GM23338 (cell line): Measurements from ENCODE around the gene ACOT6. TPM values are rescaled to one million over a fixed set of nuclear protein-coding genes. Genes with fewer than 3 reads are reported as not detected.

ENCODE experiments used
- ATAC-seq: fragments of 200-7000 bp; cut with Tn5 transposase; 3 replicates; pipeline ENCODE4 v1.9.1; 2020
- DNase-seq: peaks from one replicate; pipeline ENCODE4 v3.0.0-alpha.2; 2015; ENCODE audit warnings: low spot score
- H2AFZ ChIP-seq: fragments of 200-600 bp; sonication (generic); 2 replicates; pipeline ENCODE4 v1.8.0; 2016; ENCODE audit warnings: antibody characterized with exemption, mild to moderate bottlenecking, moderate library complexity
- H3F3A ChIP-seq: fragments of 200-600 bp; sonication (generic); replicated peaks from 2 replicates; pipeline ENCODE4 v1.8.0; 2017; ENCODE audit warnings: antibody characterized with exemption, mixed run types, low read depth
- H3K27ac ChIP-seq: fragments of 200-600 bp; sonication (generic); 2 replicates; pipeline ENCODE4 v1.6.1; 2016; ENCODE audit warnings: low read depth
- H3K27me3 ChIP-seq: fragments of 200-600 bp; sonication (generic); 2 replicates; pipeline ENCODE4 v1.8.0; 2016; ENCODE audit warnings: mild to moderate bottlenecking, mixed run types, moderate library complexity; ENCODE audit not compliant: insufficient read depth
- H3K36me3 ChIP-seq: fragments of 200-600 bp; sonication (generic); 2 replicates; pipeline ENCODE4 v1.8.0; 2016; ENCODE audit warnings: mild to moderate bottlenecking; ENCODE audit not compliant: insufficient read depth
- H3K4me1 ChIP-seq: fragments of 200-600 bp; sonication (generic); 2 replicates; pipeline ENCODE4 v1.8.0; 2016; ENCODE audit warnings: mild to moderate bottlenecking, moderate library complexity; ENCODE audit not compliant: insufficient read depth
- H3K4me2 ChIP-seq: fragments of 200-600 bp; sonication (generic); 2 replicates; pipeline ENCODE4 v1.7.1; 2017; ENCODE audit warnings: mixed run types
- H3K4me3 ChIP-seq: fragments of 200-600 bp; sonication (generic); 2 replicates; pipeline ENCODE4 v1.6.1; 2016; ENCODE audit warnings: mixed run types
- H3K79me2 ChIP-seq: fragments of 200-600 bp; sonication (generic); replicated peaks from 2 replicates; pipeline ENCODE4 v1.8.0; 2017; ENCODE audit warnings: mild to moderate bottlenecking; ENCODE audit not compliant: insufficient read depth
- H3K9me2 ChIP-seq: fragments of 200-600 bp; sonication (generic); 2 replicates; pipeline ENCODE4 v1.8.0; 2017; ENCODE audit not compliant: insufficient read depth
- H4K20me1 ChIP-seq: fragments of 200-600 bp; sonication (generic); replicated peaks from 2 replicates; pipeline ENCODE4 v1.8.0; 2017; ENCODE audit warnings: mild to moderate bottlenecking; ENCODE audit not compliant: insufficient read depth
- H3K27ac Mint-ChIP-seq: 2 replicates; pipeline ENCODE4 v1.8.0; 2020; ENCODE audit warnings: inconsistent platforms, mild to moderate bottlenecking, moderate library complexity, mixed read lengths
- H3K27me3 Mint-ChIP-seq: 3 replicates; pipeline ENCODE4 v1.8.0; 2022; ENCODE audit warnings: low read depth, mild to moderate bottlenecking, moderate library complexity, mixed read lengths, inconsistent platforms; ENCODE audit not compliant: insufficient read depth, poor library complexity
- H3K36me3 Mint-ChIP-seq: 3 replicates; pipeline ENCODE4 v1.8.0; 2021; ENCODE audit warnings: low read depth, mild to moderate bottlenecking, inconsistent platforms, moderate library complexity, mixed read lengths
- H3K4me1 Mint-ChIP-seq: 3 replicates; pipeline ENCODE4 v1.8.0; 2020; ENCODE audit warnings: mild to moderate bottlenecking, inconsistent platforms, mixed read lengths
- H3K4me3 Mint-ChIP-seq: 3 replicates; pipeline ENCODE4 v1.8.0; 2021; ENCODE audit warnings: moderate library complexity, mild to moderate bottlenecking, inconsistent platforms, mixed read lengths
- H3K9me3 Mint-ChIP-seq: 3 replicates; pipeline ENCODE4 v1.8.0; 2020; ENCODE audit warnings: moderate library complexity, mild to moderate bottlenecking, inconsistent platforms, mixed read lengths
- CTCF ChIP-seq, 2 experiments: fragments of 200-600 bp in 1 of 2; sonication (generic) in 1 of 2; conservative IDR thresholded peaks; 2 replicates each; pipeline versions ENCODE4 v1.5.1 to v1.6.1; 2016 to 2017; ENCODE audit warnings: antibody characterized with exemption in 2 of 2, low read depth in 2 of 2, mild to moderate bottlenecking in 2 of 2, moderate library complexity in 1 of 2
- EZH2 ChIP-seq: fragments of 200-600 bp; sonication (generic); IDR thresholded peaks from one replicate; pipeline ENCODE4 v1.8.0; 2017; ENCODE audit warnings: antibody characterized with exemption, mild to moderate bottlenecking, low read depth; ENCODE audit not compliant: unreplicated experiment
- EZH2phosphoT487 ChIP-seq: fragments of 200-600 bp; sonication (generic); IDR thresholded peaks from one replicate; pipeline ENCODE4 v1.8.1; 2018; ENCODE audit warnings: antibody characterized with exemption; ENCODE audit not compliant: unreplicated experiment
- JUNB ChIP-seq: IDR thresholded peaks from one replicate; pipeline ENCODE4 v1.6.1; 2016; ENCODE audit warnings: antibody characterized with exemption; ENCODE audit not compliant: unreplicated experiment
- NANOG ChIP-seq: IDR thresholded peaks from 2 replicates; pipeline ENCODE4 v1.6.1; 2016; ENCODE audit warnings: antibody characterized with exemption, borderline replicate concordance
- polyA plus RNA-seq: library from polyadenylated mRNA; unstranded; fragments of >200 nt; fragmentation: Nextera tagmentation; extraction: Ambion mirVana; gene quantifications from 2 replicates; pipeline ENCODE4 v1.2.1, GENCODE V29; 2016
- total RNA-seq: library from RNA; depleted of rRNA; stranded (reverse); fragments of >200 nt; shearing (Covaris generic); gene quantifications from 2 replicates; pipeline ENCODE4 v1.2.3, GENCODE V29; 2014

Gene ACOT6
- total and polyA plus RNA-seq, 2 experiments from 2014 or later: 0.44 to 0.83 TPM

GRCh38 chr14:73630009-73630780, 17.9 kb downstream of the ACOT6 start:
- Mint-ChIP-seq H3K27ac (0 out of 2 replicates have a peak overlapping the region, but pooled peaks have one; percentile 1), H3K27me3 (peaks cover 6% of the 10 kb centered on the region), H3K36me3 (no peaks in the 10 kb centered on the region), H3K9me3 (no peaks in the 10 kb centered on the region), H3K4me3 (no peak overlapping the region), H3K4me1 (peaks cover 6% of the 10 kb centered on the region; the same call in 2 of the 3 replicates)
- H3K79me2 ChIP-seq: no peaks in the 10 kb centered on the region
- no peak overlapping the region for H3K4me3 ChIP-seq
- no peaks in the 10 kb centered on the region for H3K27me3 ChIP-seq
- no peaks in the 10 kb centered on the region for H3K9me2 ChIP-seq
- H3F3A ChIP-seq: peaks cover 11% of the 10 kb centered on the region
- H3K4me1 ChIP-seq: peaks cover 6% of the 10 kb centered on the region; the same call in 1 of the 2 replicates
- H4K20me1 ChIP-seq: no peaks in the 10 kb centered on the region
- no peak overlapping the region for H2AFZ ChIP-seq
- no peaks in the 10 kb centered on the region for H3K36me3 ChIP-seq
- ATAC-seq: no peak
- DNase-seq: no peak
- H3K27ac ChIP-seq: peak overlapping the region; percentile 50; the same call in 1 of the 2 replicates
- no peak overlapping the region for H3K4me2 ChIP-seq
- TF ChIP-seq EZH2: no peak
- no peak for TF ChIP-seq NANOG
- TF ChIP-seq JUNB: no peak
- no peak for TF ChIP-seq EZH2phosphoT487

- DNase-seq (peak; percentile 85), ATAC-seq (peak; percentile 74)
- H3K27ac ChIP-seq: no peak overlapping the region
- peak overlapping the region; percentile 92 for H3K4me2 ChIP-seq
- no peaks in the 10 kb centered on the region for H3K9me2 ChIP-seq
- Mint-ChIP-seq H3K27ac (peak overlapping the region; percentile 29; the same call in 1 of the 2 replicates), H3K27me3 (peaks cover 6% of the 10 kb centered on the region), H3K4me3 (peak overlapping the region; percentile 75), H3K4me1 (peaks cover 6% of the 10 kb centered on the region; the same call in 2 of the 3 replicates), H3K36me3 (no peaks in the 10 kb centered on the region), H3K9me3 (no peaks in the 10 kb centered on the region)
- peaks cover 11% of the 10 kb centered on the region for H3F3A ChIP-seq
- H3K4me1 ChIP-seq: peaks cover 6% of the 10 kb centered on the region; the same call in 1 of the 2 replicates
- no peaks in the 10 kb centered on the region for H3K27me3 ChIP-seq
- TF ChIP-seq CTCF (conservative IDR thresholded peaks at IDR 0.05; ENCODE audit: low read depth in 2 of 2): peak; percentile 83 to 92
- no peak for TF ChIP-seq EZH2phosphoT487
- H3K36me3 ChIP-seq: no peaks in the 10 kb centered on the region
- no peaks in the 10 kb centered on the region for H3K79me2 ChIP-seq
- peak overlapping the region; percentile 98 for H2AFZ ChIP-seq
- peak overlapping the region; percentile 79 for H3K4me3 ChIP-seq
- H4K20me1 ChIP-seq: no peaks in the 10 kb centered on the region
These were observed 21.0 kb downstream of the ACOT6 start for GRCh38 chr14:73633116-73634010.
